GM23338 (cell line): ENCODE results near the gene LRBA. TPM values are rescaled to one million over a fixed set of nuclear protein-coding genes. Genes with fewer than 3 reads are reported as not detected.

Source experiments
- ATAC-seq: fragments of 200-7000 bp; cut with Tn5 transposase; 3 replicates; pipeline ENCODE4 v1.9.1; 2020
- DNase-seq: peaks from one replicate; pipeline ENCODE4 v3.0.0-alpha.2; 2015; ENCODE audit warnings: low spot score
- H2AFZ ChIP-seq: fragments of 200-600 bp; sonication (generic); 2 replicates; pipeline ENCODE4 v1.8.0; 2016; ENCODE audit warnings: antibody characterized with exemption, mild to moderate bottlenecking, moderate library complexity
- H3F3A ChIP-seq: fragments of 200-600 bp; sonication (generic); replicated peaks from 2 replicates; pipeline ENCODE4 v1.8.0; 2017; ENCODE audit warnings: antibody characterized with exemption, mixed run types, low read depth
- H3K27ac ChIP-seq: fragments of 200-600 bp; sonication (generic); 2 replicates; pipeline ENCODE4 v1.6.1; 2016; ENCODE audit warnings: low read depth
- H3K27me3 ChIP-seq: fragments of 200-600 bp; sonication (generic); 2 replicates; pipeline ENCODE4 v1.8.0; 2016; ENCODE audit warnings: mild to moderate bottlenecking, mixed run types, moderate library complexity; ENCODE audit not compliant: insufficient read depth
- H3K36me3 ChIP-seq: fragments of 200-600 bp; sonication (generic); 2 replicates; pipeline ENCODE4 v1.8.0; 2016; ENCODE audit warnings: mild to moderate bottlenecking; ENCODE audit not compliant: insufficient read depth
- H3K4me1 ChIP-seq: fragments of 200-600 bp; sonication (generic); 2 replicates; pipeline ENCODE4 v1.8.0; 2016; ENCODE audit warnings: mild to moderate bottlenecking, moderate library complexity; ENCODE audit not compliant: insufficient read depth
- H3K4me2 ChIP-seq: fragments of 200-600 bp; sonication (generic); 2 replicates; pipeline ENCODE4 v1.7.1; 2017; ENCODE audit warnings: mixed run types
- H3K4me3 ChIP-seq: fragments of 200-600 bp; sonication (generic); 2 replicates; pipeline ENCODE4 v1.6.1; 2016; ENCODE audit warnings: mixed run types
- H3K79me2 ChIP-seq: fragments of 200-600 bp; sonication (generic); replicated peaks from 2 replicates; pipeline ENCODE4 v1.8.0; 2017; ENCODE audit warnings: mild to moderate bottlenecking; ENCODE audit not compliant: insufficient read depth
- H3K9me2 ChIP-seq: fragments of 200-600 bp; sonication (generic); 2 replicates; pipeline ENCODE4 v1.8.0; 2017; ENCODE audit not compliant: insufficient read depth
- H4K20me1 ChIP-seq: fragments of 200-600 bp; sonication (generic); replicated peaks from 2 replicates; pipeline ENCODE4 v1.8.0; 2017; ENCODE audit warnings: mild to moderate bottlenecking; ENCODE audit not compliant: insufficient read depth
- H3K27ac Mint-ChIP-seq: 2 replicates; pipeline ENCODE4 v1.8.0; 2020; ENCODE audit warnings: inconsistent platforms, mild to moderate bottlenecking, moderate library complexity, mixed read lengths
- H3K27me3 Mint-ChIP-seq: 3 replicates; pipeline ENCODE4 v1.8.0; 2022; ENCODE audit warnings: low read depth, mild to moderate bottlenecking, moderate library complexity, mixed read lengths, inconsistent platforms; ENCODE audit not compliant: insufficient read depth, poor library complexity
- H3K36me3 Mint-ChIP-seq: 3 replicates; pipeline ENCODE4 v1.8.0; 2021; ENCODE audit warnings: low read depth, mild to moderate bottlenecking, inconsistent platforms, moderate library complexity, mixed read lengths
- H3K4me1 Mint-ChIP-seq: 3 replicates; pipeline ENCODE4 v1.8.0; 2020; ENCODE audit warnings: mild to moderate bottlenecking, inconsistent platforms, mixed read lengths
- H3K4me3 Mint-ChIP-seq: 3 replicates; pipeline ENCODE4 v1.8.0; 2021; ENCODE audit warnings: moderate library complexity, mild to moderate bottlenecking, inconsistent platforms, mixed read lengths
- H3K9me3 Mint-ChIP-seq: 3 replicates; pipeline ENCODE4 v1.8.0; 2020; ENCODE audit warnings: moderate library complexity, mild to moderate bottlenecking, inconsistent platforms, mixed read lengths
- CREB1 ChIP-seq: fragments of 250-450 bp; sonication (Bioruptor Pico); IDR thresholded peaks from 2 replicates; pipeline ENCODE4 v1.5.0; 2020; ENCODE audit warnings: low read depth, mild to moderate bottlenecking, moderate library complexity
- CTCF ChIP-seq, 2 experiments: fragments of 200-600 bp in 1 of 2; sonication (generic) in 1 of 2; conservative IDR thresholded peaks; 2 replicates each; pipeline versions ENCODE4 v1.5.1 to v1.6.1; 2016 to 2017; ENCODE audit warnings: antibody characterized with exemption in 2 of 2, low read depth in 2 of 2, mild to moderate bottlenecking in 2 of 2, moderate library complexity in 1 of 2
- ETS1 ChIP-seq: IDR thresholded peaks from 2 replicates; pipeline ENCODE4 v1.6.1; 2016; ENCODE audit warnings: antibody characterized with exemption
- EZH2 ChIP-seq: fragments of 200-600 bp; sonication (generic); IDR thresholded peaks from one replicate; pipeline ENCODE4 v1.8.0; 2017; ENCODE audit warnings: antibody characterized with exemption, mild to moderate bottlenecking, low read depth; ENCODE audit not compliant: unreplicated experiment
- EZH2phosphoT487 ChIP-seq: fragments of 200-600 bp; sonication (generic); IDR thresholded peaks from one replicate; pipeline ENCODE4 v1.8.1; 2018; ENCODE audit warnings: antibody characterized with exemption; ENCODE audit not compliant: unreplicated experiment
- JUNB ChIP-seq: IDR thresholded peaks from one replicate; pipeline ENCODE4 v1.6.1; 2016; ENCODE audit warnings: antibody characterized with exemption; ENCODE audit not compliant: unreplicated experiment
- NANOG ChIP-seq: IDR thresholded peaks from 2 replicates; pipeline ENCODE4 v1.6.1; 2016; ENCODE audit warnings: antibody characterized with exemption, borderline replicate concordance
- POLR2AphosphoS5 ChIP-seq: IDR thresholded peaks from 2 replicates; pipeline ENCODE4 v1.6.1; 2016; ENCODE audit warnings: antibody characterized with exemption, low read depth
- STAT1 ChIP-seq: IDR thresholded peaks from one replicate; pipeline ENCODE4 v1.6.1; 2016; ENCODE audit warnings: antibody characterized with exemption; ENCODE audit not compliant: unreplicated experiment
- ZNF114 ChIP-seq: fragments of 250-450 bp; sonication (Bioruptor Pico); IDR thresholded peaks from 2 replicates; pipeline ENCODE4 v1.5.0; 2020; ENCODE audit warnings: mild to moderate bottlenecking, moderate library complexity
- ZNF331 ChIP-seq: fragments of 250-450 bp; sonication (Bioruptor Pico); IDR thresholded peaks from 2 replicates; pipeline ENCODE4 v1.5.0; 2020; ENCODE audit warnings: low read depth, mild to moderate bottlenecking, moderate library complexity
- polyA plus RNA-seq: library from polyadenylated mRNA; unstranded; fragments of >200 nt; fragmentation: Nextera tagmentation; extraction: Ambion mirVana; gene quantifications from 2 replicates; pipeline ENCODE4 v1.2.1, GENCODE V29; 2016
- total RNA-seq: library from RNA; depleted of rRNA; stranded (reverse); fragments of >200 nt; shearing (Covaris generic); gene quantifications from 2 replicates; pipeline ENCODE4 v1.2.3, GENCODE V29; 2014
- TF ChIP-seq, protein P1 (sequence below): IDR thresholded peaks from one replicate; pipeline ENCODE4 v1.6.1; 2018; ENCODE audit warnings: antibody characterized with exemption; ENCODE audit not compliant: unreplicated experiment
- TF ChIP-seq, protein P2 (sequence below): fragments of 250-450 bp; sonication (Bioruptor Pico); IDR thresholded peaks from 2 replicates; pipeline ENCODE4 v1.5.0; 2020; ENCODE audit warnings: mild to moderate bottlenecking, moderate library complexity

Gene LRBA
- total and polyA plus RNA-seq, 2 experiments from 2014 or later, result 23.3 to 126 TPM

- no peaks in the 10 kb centered on the region for H3K27me3 ChIP-seq
- no peak overlapping the region for H3K27ac ChIP-seq
- H4K20me1 ChIP-seq, result peaks cover 22% of the 10 kb centered on the region
- H3K4me2 ChIP-seq, result no peak overlapping the region
- H3K27me3 Mint-ChIP-seq, result peaks cover 4% of the 10 kb centered on the region
- no peaks in the 10 kb centered on the region for H3F3A ChIP-seq
- H2AFZ ChIP-seq, result no peak overlapping the region
- H3K4me1 ChIP-seq, result peaks cover 3% of the 10 kb centered on the region; the same call in 1 of the 2 replicates
- H3K4me3 ChIP-seq, result no peak overlapping the region
- TF ChIP-seq ZNF331 (CRISPR knock-in tag) (no peak), STAT1 (no peak), EZH2phosphoT487 (no peak), NANOG (no peak), EZH2 (no peak), ZNF114 (no peak), POLR2AphosphoS5 (no peak), ETS1 (no peak), CTCF (conservative IDR thresholded peaks at IDR 0.05; ENCODE audit: low read depth in 2 of 2) (no peak), JUNB (no peak), CREB1 (no peak)
- TF ChIP-seq, protein P1, sequence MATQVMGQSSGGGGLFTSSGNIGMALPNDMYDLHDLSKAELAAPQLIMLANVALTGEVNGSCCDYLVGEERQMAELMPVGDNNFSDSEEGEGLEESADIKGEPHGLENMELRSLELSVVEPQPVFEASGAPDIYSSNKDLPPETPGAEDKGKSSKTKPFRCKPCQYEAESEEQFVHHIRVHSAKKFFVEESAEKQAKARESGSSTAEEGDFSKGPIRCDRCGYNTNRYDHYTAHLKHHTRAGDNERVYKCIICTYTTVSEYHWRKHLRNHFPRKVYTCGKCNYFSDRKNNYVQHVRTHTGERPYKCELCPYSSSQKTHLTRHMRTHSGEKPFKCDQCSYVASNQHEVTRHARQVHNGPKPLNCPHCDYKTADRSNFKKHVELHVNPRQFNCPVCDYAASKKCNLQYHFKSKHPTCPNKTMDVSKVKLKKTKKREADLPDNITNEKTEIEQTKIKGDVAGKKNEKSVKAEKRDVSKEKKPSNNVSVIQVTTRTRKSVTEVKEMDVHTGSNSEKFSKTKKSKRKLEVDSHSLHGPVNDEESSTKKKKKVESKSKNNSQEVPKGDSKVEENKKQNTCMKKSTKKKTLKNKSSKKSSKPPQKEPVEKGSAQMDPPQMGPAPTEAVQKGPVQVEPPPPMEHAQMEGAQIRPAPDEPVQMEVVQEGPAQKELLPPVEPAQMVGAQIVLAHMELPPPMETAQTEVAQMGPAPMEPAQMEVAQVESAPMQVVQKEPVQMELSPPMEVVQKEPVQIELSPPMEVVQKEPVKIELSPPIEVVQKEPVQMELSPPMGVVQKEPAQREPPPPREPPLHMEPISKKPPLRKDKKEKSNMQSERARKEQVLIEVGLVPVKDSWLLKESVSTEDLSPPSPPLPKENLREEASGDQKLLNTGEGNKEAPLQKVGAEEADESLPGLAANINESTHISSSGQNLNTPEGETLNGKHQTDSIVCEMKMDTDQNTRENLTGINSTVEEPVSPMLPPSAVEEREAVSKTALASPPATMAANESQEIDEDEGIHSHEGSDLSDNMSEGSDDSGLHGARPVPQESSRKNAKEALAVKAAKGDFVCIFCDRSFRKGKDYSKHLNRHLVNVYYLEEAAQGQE, result no peak
- TF ChIP-seq, protein P2, sequence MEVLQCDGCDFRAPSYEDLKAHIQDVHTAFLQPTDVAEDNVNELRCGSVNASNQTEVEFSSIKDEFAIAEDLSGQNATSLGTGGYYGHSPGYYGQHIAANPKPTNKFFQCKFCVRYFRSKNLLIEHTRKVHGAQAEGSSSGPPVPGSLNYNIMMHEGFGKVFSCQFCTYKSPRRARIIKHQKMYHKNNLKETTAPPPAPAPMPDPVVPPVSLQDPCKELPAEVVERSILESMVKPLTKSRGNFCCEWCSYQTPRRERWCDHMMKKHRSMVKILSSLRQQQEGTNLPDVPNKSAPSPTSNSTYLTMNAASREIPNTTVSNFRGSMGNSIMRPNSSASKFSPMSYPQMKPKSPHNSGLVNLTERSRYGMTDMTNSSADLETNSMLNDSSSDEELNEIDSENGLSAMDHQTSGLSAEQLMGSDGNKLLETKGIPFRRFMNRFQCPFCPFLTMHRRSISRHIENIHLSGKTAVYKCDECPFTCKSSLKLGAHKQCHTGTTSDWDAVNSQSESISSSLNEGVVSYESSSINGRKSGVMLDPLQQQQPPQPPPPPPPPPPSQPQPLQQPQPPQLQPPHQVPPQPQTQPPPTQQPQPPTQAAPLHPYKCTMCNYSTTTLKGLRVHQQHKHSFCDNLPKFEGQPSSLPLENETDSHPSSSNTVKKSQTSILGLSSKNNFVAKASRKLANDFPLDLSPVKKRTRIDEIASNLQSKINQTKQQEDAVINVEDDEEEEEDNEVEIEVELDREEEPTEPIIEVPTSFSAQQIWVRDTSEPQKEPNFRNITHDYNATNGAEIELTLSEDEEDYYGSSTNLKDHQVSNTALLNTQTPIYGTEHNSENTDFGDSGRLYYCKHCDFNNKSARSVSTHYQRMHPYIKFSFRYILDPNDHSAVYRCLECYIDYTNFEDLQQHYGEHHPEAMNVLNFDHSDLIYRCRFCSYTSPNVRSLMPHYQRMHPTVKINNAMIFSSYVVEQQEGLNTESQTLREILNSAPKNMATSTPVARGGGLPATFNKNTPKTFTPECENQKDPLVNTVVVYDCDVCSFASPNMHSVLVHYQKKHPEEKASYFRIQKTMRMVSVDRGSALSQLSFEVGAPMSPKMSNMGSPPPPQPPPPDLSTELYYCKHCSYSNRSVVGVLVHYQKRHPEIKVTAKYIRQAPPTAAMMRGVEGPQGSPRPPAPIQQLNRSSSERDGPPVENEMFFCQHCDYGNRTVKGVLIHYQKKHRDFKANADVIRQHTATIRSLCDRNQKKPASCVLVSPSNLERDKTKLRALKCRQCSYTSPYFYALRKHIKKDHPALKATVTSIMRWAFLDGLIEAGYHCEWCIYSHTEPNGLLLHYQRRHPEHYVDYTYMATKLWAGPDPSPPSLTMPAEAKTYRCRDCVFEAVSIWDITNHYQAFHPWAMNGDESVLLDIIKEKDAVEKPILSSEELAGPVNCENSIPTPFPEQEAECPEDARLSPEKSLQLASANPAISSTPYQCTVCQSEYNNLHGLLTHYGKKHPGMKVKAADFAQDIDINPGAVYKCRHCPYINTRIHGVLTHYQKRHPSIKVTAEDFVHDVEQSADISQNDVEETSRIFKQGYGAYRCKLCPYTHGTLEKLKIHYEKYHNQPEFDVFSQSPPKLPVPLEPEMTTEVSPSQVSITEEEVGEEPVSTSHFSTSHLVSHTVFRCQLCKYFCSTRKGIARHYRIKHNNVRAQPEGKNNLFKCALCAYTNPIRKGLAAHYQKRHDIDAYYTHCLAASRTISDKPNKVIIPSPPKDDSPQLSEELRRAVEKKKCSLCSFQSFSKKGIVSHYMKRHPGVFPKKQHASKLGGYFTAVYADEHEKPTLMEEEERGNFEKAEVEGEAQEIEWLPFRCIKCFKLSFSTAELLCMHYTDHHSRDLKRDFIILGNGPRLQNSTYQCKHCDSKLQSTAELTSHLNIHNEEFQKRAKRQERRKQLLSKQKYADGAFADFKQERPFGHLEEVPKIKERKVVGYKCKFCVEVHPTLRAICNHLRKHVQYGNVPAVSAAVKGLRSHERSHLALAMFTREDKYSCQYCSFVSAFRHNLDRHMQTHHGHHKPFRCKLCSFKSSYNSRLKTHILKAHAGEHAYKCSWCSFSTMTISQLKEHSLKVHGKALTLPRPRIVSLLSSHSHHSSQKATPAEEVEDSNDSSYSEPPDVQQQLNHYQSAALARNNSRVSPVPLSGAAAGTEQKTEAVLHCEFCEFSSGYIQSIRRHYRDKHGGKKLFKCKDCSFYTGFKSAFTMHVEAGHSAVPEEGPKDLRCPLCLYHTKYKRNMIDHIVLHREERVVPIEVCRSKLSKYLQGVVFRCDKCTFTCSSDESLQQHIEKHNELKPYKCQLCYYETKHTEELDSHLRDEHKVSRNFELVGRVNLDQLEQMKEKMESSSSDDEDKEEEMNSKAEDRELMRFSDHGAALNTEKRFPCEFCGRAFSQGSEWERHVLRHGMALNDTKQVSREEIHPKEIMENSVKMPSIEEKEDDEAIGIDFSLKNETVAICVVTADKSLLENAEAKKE (CRISPR knock-in tag), result no peak
- peaks cover 98% of the 10 kb centered on the region for H3K79me2 ChIP-seq
- H3K9me3 Mint-ChIP-seq, result no peaks in the 10 kb centered on the region
- H3K27ac Mint-ChIP-seq, result no peak overlapping the region
- H3K4me3 Mint-ChIP-seq, result no peak overlapping the region
- peaks cover 14% of the 10 kb centered on the region; the same call in 2 of the 3 replicates for H3K4me1 Mint-ChIP-seq
- no peaks in the 10 kb centered on the region for H3K36me3 ChIP-seq
- ATAC-seq, result no peak
- no peaks in the 10 kb centered on the region for H3K9me2 ChIP-seq
- no peaks in the 10 kb centered on the region; the same call in 1 of the 3 replicates for H3K36me3 Mint-ChIP-seq
- DNase-seq, result no peak
These were observed 36.1 kb downstream of the LRBA start for GRCh38 chr4:150978738-150979575.
